Measurements from ENCODE around the gene FNDC3B. TPM values are rescaled to one million over a fixed set of nuclear protein-coding genes. Genes with fewer than 3 reads are reported as not detected.

FNDC3B gene
- total and polyA plus RNA-seq, 2 of the 8 experiments (the other 6 are each of a cell fraction or from before 2014, with no cell fraction given) = 14.1 to 44.4 TPM

- peak; percentile 19 for FAIRE-seq
- H4K20me1 ChIP-seq (replicated peaks in 1 of 2; ENCODE audit: control insufficient read depth in 1 of 2, insufficient read depth in 2 of 2, low read length in 2 of 2) = peaks cover 0 to 1% of the 10 kb centered on the region in 2 experiments
- H4K5ac ChIP-seq (ENCODE audit: insufficient read length, low read depth, low read length) = no peak overlapping the region
- H2AFZ ChIP-seq (ENCODE audit: low read length) = no peak overlapping the region
- 18% methylated on average over 10 of the region's 12 CpGs; no CpG with 5 or more reads in 1 of the 2 experiments for WGBS, 2 experiments (ENCODE audit: extremely low coverage in 1 of 2, insufficient coverage in 1 of 2, insufficient read length in 1 of 2, insufficient replicate concordance in 2 of 2, low coverage in 1 of 2, low lambda C conversion rate in 2 of 2, missing lambda C conversion rate in 1 of 2)
- H3K4me3 ChIP-seq (ENCODE audit: extremely low read depth in 1 of 4, insufficient read depth in 2 of 4, low read depth in 3 of 4, low read length in 4 of 4) = peak overlapping the region; percentile 74 to 98 (median 84); a peak in 7 of 8 replicates
- H3K79me1 ChIP-seq (ENCODE audit: low read depth, low read length) = no peaks in the 10 kb centered on the region; the same call in 1 of the 2 replicates
- H3K27me3 ChIP-seq (replicated peaks in 1 of 4; ENCODE audit: control insufficient read depth in 3 of 4, extremely low read depth in 1 of 4, insufficient read depth in 3 of 4, low read length in 3 of 4) = no peaks in the 10 kb centered on the region
- H3K27ac ChIP-seq (ENCODE audit: low read depth, low read length) = peak overlapping the region; percentile 75; the same call in 1 of the 2 replicates
- no peak overlapping the region for H2BK20ac ChIP-seq (ENCODE audit: low read length)
- H3K23me2 ChIP-seq (ENCODE audit: low read depth, low read length) = no peaks in the 10 kb centered on the region
- no peak overlapping the region for H2BK5ac ChIP-seq (ENCODE audit: low read depth, low read length)
- no peak overlapping the region for H3K56ac ChIP-seq (replicated peaks; ENCODE audit: insufficient read length, low read depth, low read length)
- H3K4me2 ChIP-seq (ENCODE audit: insufficient read depth in 1 of 2, low read depth in 2 of 2, low read length in 2 of 2) = peak overlapping the region; percentile 53 to 54
- H4K8ac ChIP-seq (ENCODE audit: extremely low read depth, insufficient read depth, low read length) = no peak overlapping the region
- H3K4me1 ChIP-seq (replicated peaks in 1 of 4; ENCODE audit: control insufficient read depth in 3 of 4, insufficient read depth in 4 of 4, low read length in 3 of 4) = peaks cover 0 to 7% (median under 1%) of the 10 kb centered on the region in 4 experiments; a peak in 2 of 7 replicates
- peaks cover 10 to 34% of the 10 kb centered on the region in 2 experiments for H3K79me2 ChIP-seq (ENCODE audit: control insufficient read depth in 1 of 2, insufficient read depth in 2 of 2, low read length in 2 of 2)
- no peak overlapping the region for H3K4ac ChIP-seq (replicated peaks; ENCODE audit: insufficient read length, low read depth, low read length)
- DNase-seq (ENCODE audit: low read depth in 1 of 2, low spot score in 2 of 2) = no peak
- H2BK120ac ChIP-seq (replicated peaks; ENCODE audit: low read depth, low read length) = no peak overlapping the region
- TF ChIP-seq RBBP5 (IDR thresholded peaks at IDR 0.05; ENCODE audit: borderline replicate concordance, low read depth, low read length) (no peak), ASH2L (IDR thresholded peaks at IDR 0.05; ENCODE audit: low read length) (no peak), E2F6 (IDR thresholded peaks at IDR 0.05) (no peak), GTF2F1 (IDR thresholded peaks at IDR 0.05; ENCODE audit: borderline replicate concordance, low read depth, low read length) (no peak), HDAC6 (IDR thresholded peaks at IDR 0.05; ENCODE audit: low read depth, low read length) (no peak), SIN3A (conservative IDR thresholded peaks at IDR 0.05 in 1 of 2, IDR thresholded peaks at IDR 0.05 in 1 of 2; ENCODE audit: low read depth in 1 of 2, low read length in 2 of 2) (no peak)
- H3K18ac ChIP-seq (ENCODE audit: extremely low read depth, low read length) = no peak overlapping the region; the same call in 1 of the 2 replicates
- CTCF ChIA-PET (ENCODE audit: partially characterized antibody) = interaction anchor here (0.8 to 1.5 kb wide), 5 partner anchors 18 to 302 kb away, joined by 3 to 4 read pairs (median 3); no protein-coding TSS in a partner anchor
- no peak overlapping the region for H3K14ac ChIP-seq (ENCODE audit: insufficient read length)
- H2BK12ac ChIP-seq (ENCODE audit: low read depth, low read length) = no peak overlapping the region
- no peak overlapping the region for H2AK5ac ChIP-seq (ENCODE audit: low read depth, low read length)
- POLR2A ChIA-PET (ENCODE audit: partially characterized antibody) = interaction anchor here (0.9 to 1.1 kb wide), 2 partner anchors 10 to 53 kb away, joined by 3 to 4 read pairs; no protein-coding TSS in a partner anchor
- no peak overlapping the region for H3K23ac ChIP-seq (ENCODE audit: insufficient read length)
- H4K91ac ChIP-seq (replicated peaks; ENCODE audit: insufficient read length, low read length) = no peak overlapping the region
- H3K36me3 ChIP-seq (ENCODE audit: control insufficient read depth in 2 of 4, insufficient read depth in 4 of 4, low read length in 3 of 4) = no peaks in the 10 kb centered on the region
- no peaks in the 10 kb centered on the region for H3K9me3 ChIP-seq (ENCODE audit: insufficient read depth in 2 of 2, low read depth in 1 of 2, low read length in 1 of 2)
- peak overlapping the region in 1 of 4 experiments; percentile 78; a peak in 3 of 7 replicates for H3K9ac ChIP-seq (replicated peaks in 1 of 4; ENCODE audit: extremely low read depth in 1 of 4, low read depth in 3 of 4, low read length in 3 of 4)
- H2BK15ac ChIP-seq (ENCODE audit: low read length) = no peak overlapping the region
These were observed 461 bp upstream of the FNDC3B start for GRCh38 chr3:172038798-172039435.
